Tracheal epithelial cell (primary cell): ENCODE measurements around the gene FAM177A1. TPM values are rescaled to one million over a fixed set of nuclear protein-coding genes. Genes with fewer than 3 reads are reported as not detected.

ENCODE experiments used
- total RNA-seq: library from RNA; depleted of rRNA; stranded (reverse); fragments of >200 nt; gene quantifications from 2 replicates; pipeline ENCODE4 v1.2.1, GENCODE V29; 2014

Gene FAM177A1
- total RNA-seq, result 26.6 and 37.4 TPM in 2 replicates

GRCh38 chr14:35046048-35046750, at the start of gene FAM177A1:
TSS of gene FAM177A1 (plus strand) at chr14:35046272. CDS start at chr14:35046464, 192 bp downstream.

GRCh38 chr14:35121887-35122695, 76.0 kb downstream of the FAM177A1 start, which contains the start of the genes PPP2R3C and PRORP:
TSS of gene PPP2R3C (minus strand) at chr14:35121990. CDS start at chr14:35121959, 31 bp downstream.
TSS of gene PRORP (plus strand) at chr14:35122552. CDS start at chr14:35123246, 694 bp downstream.

Other genes starting within 250 kb of the FAM177A1 start
- gene BAZ1A, start 170.9 kb upstream of the FAM177A1 start, total RNA-seq, result 51.6 and 66.5 TPM in 2 replicates
- gene SRP54, start 63.3 kb upstream of the FAM177A1 start, total RNA-seq, result 59.3 and 70.8 TPM in 2 replicates
- gene PPP2R3C, start 75.7 kb downstream of the FAM177A1 start, total RNA-seq, result 15.2 and 16.4 TPM in 2 replicates
- gene PRORP, start 76.3 kb downstream of the FAM177A1 start, total RNA-seq, result 33.5 and 51.1 TPM in 2 replicates
- 270 and 283 TPM in 2 replicates for gene PSMA6, start 246.1 kb downstream of the FAM177A1 start, total RNA-seq